AG09309 (cell line): ENCODE measurements around the gene OTOP2.

Experiments
- DNase-seq: peaks from one replicate; pipeline ENCODE4 v3.0.0-alpha.2; 2010; ENCODE audit warnings: low read depth
- H3K4me3 ChIP-seq: 2 replicates; pipeline ENCODE4 v1.5.1; 2011; ENCODE audit warnings: mild to moderate bottlenecking, low read depth, low read length, moderate library complexity; ENCODE audit not compliant: control insufficient read depth
- TF ChIP-seq, protein P1 (sequence below): IDR thresholded peaks from 2 replicates; pipeline ENCODE4 v1.5.1; 2011; ENCODE audit warnings: mild to moderate bottlenecking, low read depth, low read length, inconsistent platforms; ENCODE audit not compliant: insufficient read depth, control insufficient read depth; ENCODE audit errors: missing control alignments

The OTOP2 gene

DNA sequence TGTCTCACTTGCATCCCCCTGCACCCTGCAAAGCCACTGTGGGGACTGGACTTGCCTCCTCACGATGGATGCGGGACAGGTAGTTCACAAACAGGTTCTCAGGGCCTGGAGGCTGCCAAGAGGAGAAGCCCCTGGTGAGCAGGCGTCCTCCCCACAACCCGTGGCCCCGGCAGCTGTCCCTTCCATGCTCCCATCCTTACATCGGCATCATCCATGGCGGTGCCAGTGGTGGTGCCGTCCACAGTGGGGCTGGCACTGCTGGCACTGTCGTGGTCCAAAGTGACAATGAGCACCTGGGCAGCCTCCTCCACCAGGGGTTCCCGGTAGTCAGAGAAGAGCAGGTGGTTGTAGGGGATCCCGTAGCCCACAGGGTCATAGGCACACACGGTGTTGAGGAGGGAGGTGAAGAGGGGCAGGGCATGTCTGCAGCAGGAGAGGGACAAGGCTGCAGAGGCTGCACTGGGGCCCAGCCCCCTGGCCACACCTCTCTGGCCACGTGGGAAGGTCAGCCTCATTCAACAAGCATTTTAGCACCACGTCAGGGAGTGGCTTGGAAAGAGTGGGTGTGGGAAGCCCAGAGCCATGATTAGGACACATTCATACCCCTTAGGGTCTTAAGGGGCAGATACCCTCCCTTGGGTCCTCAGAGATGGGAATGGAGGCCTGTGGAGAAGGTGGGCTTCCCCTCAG, 35.9 kb downstream of the OTOP2 start:
- TF ChIP-seq, protein P1, sequence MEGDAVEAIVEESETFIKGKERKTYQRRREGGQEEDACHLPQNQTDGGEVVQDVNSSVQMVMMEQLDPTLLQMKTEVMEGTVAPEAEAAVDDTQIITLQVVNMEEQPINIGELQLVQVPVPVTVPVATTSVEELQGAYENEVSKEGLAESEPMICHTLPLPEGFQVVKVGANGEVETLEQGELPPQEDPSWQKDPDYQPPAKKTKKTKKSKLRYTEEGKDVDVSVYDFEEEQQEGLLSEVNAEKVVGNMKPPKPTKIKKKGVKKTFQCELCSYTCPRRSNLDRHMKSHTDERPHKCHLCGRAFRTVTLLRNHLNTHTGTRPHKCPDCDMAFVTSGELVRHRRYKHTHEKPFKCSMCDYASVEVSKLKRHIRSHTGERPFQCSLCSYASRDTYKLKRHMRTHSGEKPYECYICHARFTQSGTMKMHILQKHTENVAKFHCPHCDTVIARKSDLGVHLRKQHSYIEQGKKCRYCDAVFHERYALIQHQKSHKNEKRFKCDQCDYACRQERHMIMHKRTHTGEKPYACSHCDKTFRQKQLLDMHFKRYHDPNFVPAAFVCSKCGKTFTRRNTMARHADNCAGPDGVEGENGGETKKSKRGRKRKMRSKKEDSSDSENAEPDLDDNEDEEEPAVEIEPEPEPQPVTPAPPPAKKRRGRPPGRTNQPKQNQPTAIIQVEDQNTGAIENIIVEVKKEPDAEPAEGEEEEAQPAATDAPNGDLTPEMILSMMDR: no peak
- H3K4me3 ChIP-seq: no peak overlapping the region
- DNase-seq: no peak

DNA sequence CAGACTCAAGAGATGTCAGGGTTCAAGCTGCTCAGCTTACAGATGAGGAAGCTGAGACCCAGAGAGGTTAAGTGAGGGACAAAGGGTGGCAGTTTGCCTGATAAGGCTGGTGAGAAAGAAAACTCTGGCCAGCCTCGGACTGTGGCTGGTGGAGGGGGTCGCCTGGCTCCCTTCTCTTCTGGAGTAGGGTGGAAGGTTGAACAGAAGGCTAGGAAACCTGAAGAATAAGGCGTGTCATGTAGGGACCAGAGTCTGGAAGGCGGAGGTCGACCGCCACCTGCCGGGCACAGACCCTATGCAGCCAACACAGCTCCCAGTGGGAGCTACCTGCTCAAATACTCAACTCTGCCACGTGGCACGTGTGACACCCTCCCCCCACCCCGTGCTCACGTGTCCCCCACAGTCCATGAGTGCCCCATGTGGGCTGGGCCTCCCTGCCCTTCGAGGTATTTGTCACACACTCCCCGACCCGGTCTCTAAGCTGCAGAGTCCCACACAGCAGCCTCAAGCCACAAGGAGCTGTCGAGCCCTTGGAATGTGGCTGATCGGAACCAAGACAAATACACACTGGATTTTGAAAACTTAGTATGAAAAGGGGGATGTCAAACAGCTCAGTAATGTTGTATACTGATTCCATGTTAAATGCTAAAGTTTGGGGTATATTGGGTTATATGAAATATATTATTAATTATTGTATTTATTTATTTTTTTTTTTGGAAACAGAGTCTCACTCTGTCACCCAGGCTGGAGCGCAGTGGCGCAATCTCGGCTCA, 36.7 kb downstream of the OTOP2 start:
- no peak for DNase-seq
- no peak overlapping the region for H3K4me3 ChIP-seq

GRCh38 chr17:74961657-74962350, 37.7 kb downstream of the OTOP2 start:
- DNase-seq: peak; percentile 43
- no peak overlapping the region for H3K4me3 ChIP-seq
- TF ChIP-seq, protein P1: peak; percentile 79

More for the DNA sequence above, 36.7 kb downstream of the OTOP2 start:
- TF ChIP-seq, protein P1: peak; percentile 47

GRCh38 chr17:74962622-74963394, 38.7 kb downstream of the OTOP2 start:
- no peak overlapping the region for H3K4me3 ChIP-seq
- TF ChIP-seq, protein P1: no peak
- DNase-seq: no peak

- no peak overlapping the region for H3K4me3 ChIP-seq
- TF ChIP-seq, protein P1: peak; percentile 31
- DNase-seq: no peak
These were observed 39.6 kb downstream of the OTOP2 start for GRCh38 chr17:74963656-74964055.

GRCh38 chr17:74964246-74964761, 40.2 kb downstream of the OTOP2 start:
- no peak for DNase-seq
- no peak overlapping the region for H3K4me3 ChIP-seq
- TF ChIP-seq, protein P1: no peak
